SK-N-SH treated with all-trans-retinoic acid at 6 μM for 48 hours (cell line): ENCODE results near the gene ZBTB32.

Experiments used
- GLIS3 ChIP-seq: fragments of 250-450 bp; sonication (Bioruptor Pico); IDR thresholded peaks from 2 replicates; pipeline ENCODE4 v1.5.0; 2020; ENCODE audit warnings: mild to moderate bottlenecking, moderate library complexity
- TCF4 ChIP-seq: fragments of 250-450 bp; sonication (Bioruptor Pico); IDR thresholded peaks from 2 replicates; pipeline ENCODE4 v1.8.0; 2021; ENCODE audit warnings: mild to moderate bottlenecking, moderate library complexity, borderline replicate concordance
- ZFP3 ChIP-seq: fragments of 250-450 bp; sonication (Bioruptor Pico); IDR thresholded peaks from 2 replicates; pipeline ENCODE4 v1.5.0; 2020; ENCODE audit warnings: mild to moderate bottlenecking, moderate library complexity
- ZNF70 ChIP-seq: fragments of 450-650 bp; formaldehyde crosslinking; IDR thresholded peaks from 2 replicates; pipeline ENCODE4 v1.5.0; 2020; ENCODE audit warnings: mild to moderate bottlenecking, moderate library complexity

- TF ChIP-seq GLIS3 (CRISPR knock-in tag) (no peak), ZNF70 (CRISPR knock-in tag) (no peak), TCF4 (CRISPR knock-in tag) (no peak), ZFP3 (no peak)
These were observed 21.0 kb downstream of the ZBTB32 start for GRCh38 chr19:35725216-35725861.
